Heart left ventricle (tissue), 16 donors: Measurements from ENCODE around the gene SLC39A3. TPM values are rescaled to one million over a fixed set of nuclear protein-coding genes. Genes with fewer than 3 reads are reported as not detected.

Experiments used
- ATAC-seq, 4 donors: fragments of 200-7000 bp; cut with Tn5 transposase; one replicate each; pipeline ENCODE4 v1.9.1; 2020 to 2022; ENCODE audit warnings: moderate library complexity in 4 of 4, mild to moderate bottlenecking in 3 of 4, moderate number of reproducible peaks in 1 of 4
- DNase-seq, 5 donors: peaks; one replicate each; pipeline ENCODE4 v3.0.0-alpha.2; 2020
- H3K27ac ChIP-seq, 12 donors: fragments of 200-600 bp; sonication (generic) in 4 of 12; one replicate each; pipeline versions ENCODE4 v1.5.0 to v1.8.0; 2016 to 2022; ENCODE audit warnings: mild to moderate bottlenecking in 2 of 12
- H3K27me3 ChIP-seq, 9 donors: fragments of 200-600 bp; sonication (generic) in 2 of 9; one replicate each; pipeline versions ENCODE4 v1.5.1 to v1.8.0; 2016 to 2022; ENCODE audit warnings: mild to moderate bottlenecking in 3 of 9
- H3K36me3 ChIP-seq, 9 donors: fragments of 200-600 bp; sonication (generic) in 2 of 9; one replicate each; pipeline versions ENCODE4 v1.5.0 to v1.8.0; 2018 to 2022; ENCODE audit warnings: mild to moderate bottlenecking in 2 of 9
- H3K4me1 ChIP-seq, 12 donors: fragments of 200-600 bp; sonication (generic) in 4 of 12; one replicate each; pipeline versions ENCODE4 v1.5.0 to v1.8.0; 2016 to 2022; ENCODE audit warnings: mild to moderate bottlenecking in 3 of 12
- H3K4me3 ChIP-seq, 12 donors: fragments of 200-600 bp; sonication (generic) in 4 of 12; one replicate each; pipeline versions ENCODE4 v1.5.0 to v1.8.0; 2017 to 2022; ENCODE audit warnings: mild to moderate bottlenecking in 9 of 12, moderate library complexity in 4 of 12
- H3K9me3 ChIP-seq, 12 donors: fragments of 200-600 bp; sonication (generic) in 4 of 12; one replicate each; pipeline versions ENCODE4 v1.5.0 to v1.8.0; 2016 to 2022; ENCODE audit warnings: mild to moderate bottlenecking in 1 of 12
- CTCF ChIP-seq, 12 donors: fragments of 200-600 bp; sonication (generic) in 4 of 12; IDR thresholded peaks; one replicate each; pipeline versions ENCODE4 v1.5.0 to v1.8.0; 2018 to 2022; ENCODE audit warnings: antibody characterized with exemption in 12 of 12, mild to moderate bottlenecking in 5 of 12
- POLR2A ChIP-seq, 2 donors: fragments of 450-650 bp; IDR thresholded peaks; one replicate each; pipeline ENCODE4 v1.6.1; 2017; ENCODE audit warnings: antibody characterized with exemption in 2 of 2, mild to moderate bottlenecking in 2 of 2, moderate library complexity in 2 of 2
- WGBS, 4 donors: extraction: QIAGEN DNeasy Blood & Tissue Kit in 2 of 4; methylation state at CpG; one replicate each; pipeline versions ENCODE4 v1.1.5 to v1.1.7; 2013 to 2018; 5-methylcytosine and 5-hydroxymethylcytosine counted together
- intact Hi-C, 10 donors: fragments of 100-400 bp; cut with DNase I; formaldehyde crosslinking; loops; one replicate each; pipeline versions ENCODE4 v1.11.1 to v1.14.2; 2022
- polyA plus RNA-seq, 2 donors: library from polyadenylated mRNA; stranded (reverse); fragments of 200-250 nt; gene quantifications; one replicate each; pipeline ENCODE4 v1.2.3, GENCODE V29; 2013
- total RNA-seq, 9 donors: library from RNA; depleted of rRNA in 2 of 9; stranded (reverse); fragments of >200 nt in 2 of 9; fragmentation: NEBNext Ultra II Directional in 3 of 9; extraction: Animal tissue kit (Norgen Biotek cat#: 25700) in 3 of 9; gene quantifications; one replicate each; pipeline versions ENCODE4 v1.1.0 to v1.2.4, GENCODE V29; 2016 to 2023
- donor health status: ischemic (EF 13 %, LVEDD 7.1; RV severe dilation, severe dysfunction).
- donor health status: healthy with polysubstance abuse.
- donor health status: DM: no; HTN: yes; CAD: no.
- donor health status: DM: no; HTN: no; CAD: no.
- donor health status: ischemic (EF 25% LVEDD 6.9; RV normal size, moderate dysfunction).
- donor health status: ischemic (EF 25% LVEDD 5.7; RV mildly dilated, moderate dysfunction).
- donor health status: healthy.
- donor health status: DM: yes; HTN: yes; CAD: no.
- donor health status: ischemic (EF 35%, LVEDD 5.7; RV mildly dilated, moderate dysfunction).
- donor health status: nonischemic (EF 11% LVEDD 7.7; RV severe dilation, severe dysfunction).
- donor health status: DM: yes; HTN: yes; CAD: no.
- donor health status: PGD.
- donor health status: ischemic (EF 29% LVEDD 5.4; RV normal size, mild dysfunction).
- donor health status: nonischemic (EF 23%, LVEDD 6.1; RV moderate dilation, normal function).

SLC39A3 gene
- total and polyA plus RNA-seq, 11 donors, result 16.4 to 63.7 (median 30.9) TPM

GRCh38 chr19:2768365-2769132, 28.7 kb upstream of the SLC39A3 start:
- no peaks in the 10 kb centered on the region for H3K9me3 ChIP-seq
- 92 to 93% (median 92%) methylated on average over 24 to 29 of the region's 29 CpGs for WGBS, 4 donors
- H3K27ac ChIP-seq, result peak overlapping the region in 3 of 12 donors; percentile 55 to 93 (median 89)
- TF ChIP-seq POLR2A (IDR thresholded peaks at IDR 0.05), result no peak
- TF ChIP-seq CTCF (IDR thresholded peaks at IDR 0.05), result no peak
- intact Hi-C loops, result no loop called here
- ATAC-seq, result no peak
- H3K27me3 ChIP-seq, result no peaks in the 10 kb centered on the region
- H3K4me3 ChIP-seq, result no peak overlapping the region
- no peak for DNase-seq
- H3K4me1 ChIP-seq, result peaks cover 4 to 42% (median 33%) of the 10 kb centered on the region in 12 donors
- peaks cover 3 to 53% (median 52%) of the 10 kb centered on the region in 9 donors for H3K36me3 ChIP-seq

- no peak for TF ChIP-seq CTCF (IDR thresholded peaks at IDR 0.05)
- TF ChIP-seq POLR2A (IDR thresholded peaks at IDR 0.05), result no peak
- no peak overlapping the region for H3K4me3 ChIP-seq
- intact Hi-C loops, result no loop called here
- H3K9me3 ChIP-seq, result no peaks in the 10 kb centered on the region
- ATAC-seq, result no peak
- no peak for DNase-seq
- no peak overlapping the region for H3K27ac ChIP-seq
- H3K4me1 ChIP-seq, result peaks cover 4 to 42% (median 33%) of the 10 kb centered on the region in 12 donors
- H3K36me3 ChIP-seq, result peaks cover 3 to 62% (median 60%) of the 10 kb centered on the region in 9 donors
- no peaks in the 10 kb centered on the region for H3K27me3 ChIP-seq
- WGBS, 4 donors, result 95 to 97% (median 95%) methylated on average over 12 to 19 of the region's 19 CpGs
These were observed 27.9 kb upstream of the SLC39A3 start for GRCh38 chr19:2767688-2768087.

GRCh38 chr19:2766594-2767372, 27.0 kb upstream of the SLC39A3 start:
- DNase-seq (peak in 1 of 5 donors; percentile 16), ATAC-seq (no peak)
- Histone ChIP-seq H3K4me1 (peaks cover 4 to 33% (median 25%) of the 10 kb centered on the region in 12 donors), H3K36me3 (peaks cover 3 to 71% (median 69%) of the 10 kb centered on the region in 9 donors), H3K9me3 (no peaks in the 10 kb centered on the region), H3K27ac (no peak overlapping the region), H3K4me3 (no peak overlapping the region), H3K27me3 (no peaks in the 10 kb centered on the region)
- intact Hi-C loops, result no loop called here
- TF ChIP-seq CTCF (IDR thresholded peaks at IDR 0.05) (no peak), POLR2A (IDR thresholded peaks at IDR 0.05) (no peak)
- 93 to 96% (median 95%) methylated on average over 16 to 35 of the region's 35 CpGs for WGBS, 4 donors

- WGBS, 4 donors, result 81 to 88% (median 83%) methylated on average over 15 of the region's 15 CpGs
- H3K36me3 ChIP-seq, result peaks cover 3 to 85% (median 81%) of the 10 kb centered on the region in 9 donors
These were observed 25.6 kb upstream of the SLC39A3 start for GRCh38 chr19:2765376-2765775.

More at GRCh38 chr19:2765376-2765775, 25.6 kb upstream of the SLC39A3 start:
- TF ChIP-seq CTCF (IDR thresholded peaks at IDR 0.05) (no peak), POLR2A (IDR thresholded peaks at IDR 0.05) (no peak)
- peaks cover 0 to 18% (median 11%) of the 10 kb centered on the region in 12 donors for H3K4me1 ChIP-seq
- H3K27ac ChIP-seq, result no peak overlapping the region
- ATAC-seq (no peak), DNase-seq (no peak)
- H3K9me3 ChIP-seq, result no peaks in the 10 kb centered on the region
- no peaks in the 10 kb centered on the region for H3K27me3 ChIP-seq
- no peak overlapping the region for H3K4me3 ChIP-seq
- intact Hi-C loops, result no loop called here
